LHCN-M2 (cell line): ENCODE results near the gene MYL12B. TPM values are rescaled to one million over a fixed set of nuclear protein-coding genes. Genes with fewer than 3 reads are reported as not detected.
"Not testable (repeated sequence)": the region's sequence is repeated elsewhere in the genome, so short reads cannot be mapped to it uniquely, and the experiment has no call there.

Experiments
- DNase-seq: peaks from one replicate; pipeline ENCODE4 v3.0.0-alpha.2; 2012; ENCODE audit warnings: low read depth
- total RNA-seq: library from RNA; depleted of rRNA; stranded (reverse); fragments of >200 nt; gene quantifications from 2 replicates; pipeline ENCODE4 v1.2.3, GENCODE V29; 2014

The MYL12B gene
- total RNA-seq, 1 experiment from 2014 or later = 378 TPM

- DNase-seq = no peak
Measured at GRCh38 chr18:3262234-3263131, 550 bp downstream of the MYL12B start.

GRCh38 chr18:3263132-3263700, 1.3 kb downstream of the MYL12B start:
- no peak for DNase-seq

- DNase-seq = peak; percentile 59
Measured at GRCh38 chr18:3264362-3264761, 2.4 kb downstream of the MYL12B start.

DNA sequence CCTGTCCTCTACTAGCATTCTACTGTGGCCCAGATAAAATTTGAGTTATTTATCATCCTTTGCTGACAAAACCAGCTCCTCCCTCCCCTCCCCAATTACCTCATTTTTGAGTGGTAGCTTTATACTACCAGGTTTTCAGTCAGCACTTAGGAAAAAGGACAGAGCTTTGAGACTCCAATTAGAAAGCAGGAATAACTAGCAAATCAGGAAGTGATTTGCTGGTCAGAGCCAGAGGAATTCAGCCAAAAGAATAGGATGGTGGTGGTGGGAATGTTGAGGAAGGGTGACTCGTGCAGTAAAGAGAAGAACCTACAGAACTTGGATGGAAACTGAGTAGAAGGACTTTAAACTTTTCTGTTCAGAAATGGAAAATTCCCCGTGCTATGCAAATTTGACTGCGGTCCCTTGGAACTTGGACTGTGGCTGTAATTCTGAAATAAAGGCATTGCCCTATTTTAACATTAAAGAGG, 3.7 kb downstream of the MYL12B start:
- DNase-seq = no peak

- DNase-seq = no peak
Measured at GRCh38 chr18:3266062-3266608, 4.2 kb downstream of the MYL12B start.

DNA sequence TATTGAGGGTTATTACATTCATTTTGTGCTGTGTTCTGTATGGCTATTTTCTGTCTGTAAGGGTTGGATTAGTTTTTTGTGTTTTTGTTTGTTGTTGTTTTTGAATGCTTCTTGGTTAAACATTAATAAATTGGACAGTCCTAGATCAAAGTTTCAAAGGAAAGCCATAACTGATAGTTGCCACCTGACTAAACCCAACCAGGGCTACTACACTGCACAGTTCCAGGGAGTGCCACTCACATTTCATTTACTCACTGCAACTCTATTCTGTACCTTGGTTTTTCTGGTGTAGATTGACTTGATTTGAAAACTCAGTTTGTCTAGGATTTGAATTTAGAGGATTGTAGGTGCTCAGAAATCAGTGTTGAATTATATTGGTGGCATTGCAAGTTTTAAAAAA, 6.4 kb downstream of the MYL12B start:
- DNase-seq = no peak

DNA sequence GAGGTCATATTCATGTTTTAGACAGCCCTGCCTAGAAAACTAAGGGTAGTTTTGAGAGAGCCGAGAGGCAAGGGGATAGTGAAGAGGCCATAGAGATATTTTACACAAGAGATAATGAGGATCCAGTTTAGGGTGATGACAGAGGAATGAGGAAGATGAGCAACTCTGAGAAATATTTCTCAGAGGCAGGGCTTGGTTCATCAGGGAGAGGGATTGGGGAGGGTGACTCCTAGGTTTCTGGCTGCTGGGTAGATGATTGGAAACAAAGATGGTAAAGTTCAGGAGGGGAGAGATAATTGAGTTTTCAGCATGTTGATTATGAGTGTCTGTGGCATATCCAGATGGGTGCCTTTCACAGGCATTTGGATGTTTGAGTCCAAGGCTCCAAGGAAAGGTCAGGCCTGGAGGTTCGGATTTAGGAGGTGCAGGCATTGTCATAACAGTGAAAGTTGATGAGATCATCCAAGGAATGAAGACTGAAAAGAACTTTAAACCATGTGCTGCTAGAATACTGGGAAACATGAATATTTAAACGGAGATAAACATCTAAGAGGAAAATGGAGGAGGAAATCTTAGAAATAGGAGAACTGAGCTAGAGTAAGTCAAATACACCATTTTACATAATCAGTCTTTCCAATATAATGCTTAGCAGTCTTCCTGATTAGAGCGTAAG, 7.4 kb downstream of the MYL12B start:
- DNase-seq = no peak

- DNase-seq = no peak
Measured at GRCh38 chr18:3269914-3270299, 8.0 kb downstream of the MYL12B start.

DNA sequence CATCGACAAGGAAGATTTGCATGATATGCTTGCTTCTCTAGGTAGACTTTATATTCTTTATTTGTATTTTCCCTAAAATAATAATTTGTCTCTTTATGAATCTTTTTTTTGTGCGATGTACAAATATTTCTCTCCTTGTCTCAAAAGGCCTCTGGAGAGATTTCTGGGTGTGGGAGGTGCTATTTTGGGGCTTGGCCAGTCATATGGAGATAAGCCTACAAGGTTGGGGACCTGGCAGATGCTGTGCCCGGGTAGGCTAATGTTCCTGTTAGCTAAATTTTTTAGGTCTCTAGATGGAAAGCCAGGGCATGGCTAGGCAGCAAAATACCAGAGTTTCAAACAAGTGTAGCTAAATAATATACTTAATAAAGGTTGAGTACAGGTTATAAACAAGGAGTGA, 11.1 kb downstream of the MYL12B start:
- no peak for DNase-seq

DNA sequence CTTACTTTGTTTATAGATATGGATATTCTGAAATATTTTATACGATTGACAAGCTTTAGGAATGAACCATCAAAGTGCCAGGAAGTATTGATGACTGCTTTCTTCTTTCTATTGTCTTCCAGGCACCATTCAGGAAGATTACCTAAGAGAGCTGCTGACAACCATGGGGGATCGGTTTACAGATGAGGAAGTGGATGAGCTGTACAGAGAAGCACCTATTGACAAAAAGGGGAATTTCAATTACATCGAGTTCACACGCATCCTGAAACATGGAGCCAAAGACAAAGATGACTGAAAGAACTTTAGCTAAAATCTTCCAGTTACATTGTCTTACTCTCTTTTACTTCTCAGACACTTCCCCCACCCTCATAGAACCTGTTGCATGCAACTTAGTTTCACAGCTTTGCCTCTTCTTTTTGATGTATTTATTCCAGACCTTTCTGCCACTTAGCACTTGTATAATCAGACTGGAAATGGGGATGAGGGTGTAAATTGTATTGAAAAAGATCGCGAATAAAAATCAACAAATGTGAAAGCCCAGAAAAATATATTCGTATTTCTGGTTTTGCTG, 15.8 kb downstream of the MYL12B start:
- DNase-seq = not testable (repeated sequence)

GRCh38 chr18:3279201-3280185, 17.6 kb downstream of the MYL12B start:
- DNase-seq = no peak

DNA sequence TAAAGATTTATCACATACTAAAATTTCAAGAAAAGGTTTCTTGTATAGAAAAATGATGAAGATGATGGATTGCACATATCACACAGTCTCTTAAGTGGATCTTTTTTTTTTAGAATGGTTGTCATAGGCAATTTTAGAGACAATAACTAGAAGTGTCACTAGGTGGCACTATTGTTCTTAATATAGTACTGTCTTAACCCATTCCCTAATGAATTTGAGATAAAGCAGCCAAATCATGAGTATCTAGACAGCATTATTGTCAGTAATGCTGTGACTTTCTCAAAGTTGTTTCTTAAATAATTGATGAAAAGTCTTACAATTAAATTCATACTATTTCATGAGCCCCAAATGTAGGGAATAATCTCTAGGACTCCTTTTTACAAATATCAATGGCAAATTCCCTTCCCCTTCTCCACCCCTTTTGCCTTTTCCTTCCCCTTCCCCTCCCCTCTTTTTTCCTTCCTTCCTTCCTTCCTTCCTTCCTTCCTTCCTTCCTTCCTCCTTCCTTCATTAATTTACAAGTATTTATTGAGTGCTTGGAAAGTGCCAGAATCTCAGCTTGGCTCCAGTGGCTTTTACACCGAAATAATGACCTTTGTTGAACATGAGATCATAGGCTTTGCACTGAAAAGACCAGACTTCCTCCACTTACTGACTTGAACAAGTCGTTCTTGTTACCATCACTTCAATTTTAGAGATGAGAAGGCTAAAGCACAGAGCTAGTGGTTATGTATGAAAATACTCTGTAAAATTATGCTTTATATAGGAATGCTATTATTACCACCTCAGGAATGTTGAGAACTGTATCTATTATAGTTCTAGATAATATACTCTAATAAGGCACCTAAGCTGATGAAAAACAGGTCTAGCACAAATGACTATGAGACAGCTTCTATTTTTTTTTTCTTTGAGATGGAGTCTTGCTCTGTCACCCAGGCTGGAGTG, 19.8 kb downstream of the MYL12B start:
- peak; percentile 82 for DNase-seq

DNA sequence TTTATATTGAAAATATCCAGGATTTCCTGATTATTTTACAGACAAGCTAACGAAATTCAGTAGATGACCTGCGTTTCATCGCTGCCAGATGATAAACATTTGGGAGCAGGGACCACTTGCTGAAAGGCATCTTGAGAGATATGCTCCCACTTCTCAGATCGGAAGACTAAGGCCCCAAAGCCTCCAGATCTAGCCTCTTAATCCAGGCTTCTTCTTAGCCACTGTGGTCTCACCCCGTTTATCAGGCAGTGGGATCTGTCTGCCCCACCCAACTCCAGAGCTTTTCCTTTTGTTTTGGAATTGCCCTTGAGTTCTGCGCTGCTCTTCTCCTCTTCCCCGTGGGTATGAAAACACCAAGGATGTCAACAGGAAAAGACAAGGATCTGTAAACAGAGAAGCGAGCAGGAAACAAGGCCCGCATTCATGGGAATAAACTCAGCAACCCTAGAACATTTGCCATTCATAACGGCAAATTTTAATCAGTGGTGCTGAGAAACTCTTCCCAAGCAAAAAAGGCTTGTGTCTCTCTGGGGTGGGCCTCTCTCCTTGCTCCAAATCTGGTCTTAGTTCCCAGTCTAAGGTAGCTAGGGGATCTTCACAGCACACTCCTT, 21.4 kb downstream of the MYL12B start:
- DNase-seq = no peak

GRCh38 chr18:3283908-3284307, 22.0 kb downstream of the MYL12B start:
- no peak for DNase-seq

GRCh38 chr18:3284501-3284900, 22.6 kb downstream of the MYL12B start:
- no peak for DNase-seq

DNA sequence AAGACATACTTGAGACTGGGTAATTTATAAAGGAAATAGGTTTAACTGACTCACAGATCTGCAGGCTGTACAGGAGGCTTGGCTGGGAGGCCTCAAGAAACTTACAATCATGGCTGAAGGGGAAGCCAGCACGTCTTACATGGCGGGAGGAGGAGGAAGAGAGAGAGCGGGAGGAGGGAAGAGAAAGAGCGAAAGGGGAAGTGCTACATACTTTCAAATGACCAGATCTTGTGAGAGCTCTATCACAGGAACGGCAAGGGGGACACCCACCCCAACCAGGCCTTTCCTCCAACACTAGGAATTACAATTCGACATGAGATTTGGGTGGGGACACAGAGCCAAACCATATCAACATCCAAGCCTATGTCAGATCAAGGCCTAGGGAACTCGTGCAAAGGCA, 24.2 kb downstream of the MYL12B start:
- DNase-seq = no peak

GRCh38 chr18:3293196-3293951, 31.4 kb downstream of the MYL12B start:
- DNase-seq = no peak

DNA sequence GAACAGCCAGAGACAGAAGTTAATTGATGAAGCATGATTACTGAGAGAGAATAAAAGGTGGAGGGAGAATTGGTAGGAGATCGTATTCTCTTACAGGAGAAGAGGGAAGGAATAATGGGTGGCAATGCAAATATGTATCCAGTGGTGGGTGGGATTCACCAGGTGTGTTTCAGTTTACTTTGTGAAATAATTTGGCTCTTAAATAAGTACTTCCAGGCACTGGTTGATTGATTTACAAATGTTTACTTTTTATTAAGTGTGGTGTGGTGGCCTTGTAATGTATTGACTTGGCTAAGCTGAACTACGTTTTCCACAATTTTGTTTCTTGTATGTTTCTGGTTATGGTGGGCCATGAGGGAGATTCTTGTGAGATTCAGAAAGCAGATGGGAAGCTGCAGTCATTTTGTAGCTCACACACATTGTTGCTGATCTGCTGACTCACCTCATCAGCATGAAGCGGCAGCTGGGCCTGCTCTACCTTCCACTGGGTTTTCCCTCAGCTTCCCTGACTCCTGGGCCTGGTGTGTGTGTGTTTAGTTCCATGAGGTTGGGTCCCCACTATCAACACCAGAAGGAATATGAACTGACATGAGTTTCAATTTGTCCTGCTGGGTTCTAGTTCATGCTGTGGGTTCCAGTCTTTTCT, 32.6 kb downstream of the MYL12B start:
- DNase-seq = peak; percentile 64
